ENCODE data around the gene NDEL1. TPM values are rescaled to one million over a fixed set of nuclear protein-coding genes. Genes with fewer than 3 reads are reported as not detected.

NDEL1 gene
- total and polyA plus RNA-seq, 4 donors = 25.2 to 101 (median 55.5) TPM

GRCh38 chr17:8463099-8463498 lies 27.4 kb downstream of the NDEL1 start:
- Histone ChIP-seq H3K27ac (ENCODE audit: low read depth in 1 of 2, low read length in 1 of 2) (no peak overlapping the region), H3K4me1 (ENCODE audit: control insufficient read depth in 5 of 5, insufficient read depth in 5 of 5, low read length in 5 of 5) (peaks cover 0 to 12% (median 0%) of the 10 kb centered on the region in 5 donors), H3K27me3 (ENCODE audit: control insufficient read depth in 3 of 3, insufficient read depth in 3 of 3, low read length in 2 of 3) (no peaks in the 10 kb centered on the region), H3K9ac (ENCODE audit: insufficient read depth in 1 of 2, low read length in 2 of 2) (no peak overlapping the region), H3K4me3 (no peak overlapping the region), H3K9me3 (ENCODE audit: control insufficient read depth in 4 of 4, insufficient read depth in 3 of 4, low read length in 3 of 4) (no peaks in the 10 kb centered on the region), H3K36me3 (ENCODE audit: control insufficient read depth in 4 of 4, insufficient read depth in 4 of 4, low read length in 4 of 4) (peaks cover 37 to 57% (median 45%) of the 10 kb centered on the region in 4 donors)
- no peak for DNase-seq
- TF ChIP-seq, protein P1, sequence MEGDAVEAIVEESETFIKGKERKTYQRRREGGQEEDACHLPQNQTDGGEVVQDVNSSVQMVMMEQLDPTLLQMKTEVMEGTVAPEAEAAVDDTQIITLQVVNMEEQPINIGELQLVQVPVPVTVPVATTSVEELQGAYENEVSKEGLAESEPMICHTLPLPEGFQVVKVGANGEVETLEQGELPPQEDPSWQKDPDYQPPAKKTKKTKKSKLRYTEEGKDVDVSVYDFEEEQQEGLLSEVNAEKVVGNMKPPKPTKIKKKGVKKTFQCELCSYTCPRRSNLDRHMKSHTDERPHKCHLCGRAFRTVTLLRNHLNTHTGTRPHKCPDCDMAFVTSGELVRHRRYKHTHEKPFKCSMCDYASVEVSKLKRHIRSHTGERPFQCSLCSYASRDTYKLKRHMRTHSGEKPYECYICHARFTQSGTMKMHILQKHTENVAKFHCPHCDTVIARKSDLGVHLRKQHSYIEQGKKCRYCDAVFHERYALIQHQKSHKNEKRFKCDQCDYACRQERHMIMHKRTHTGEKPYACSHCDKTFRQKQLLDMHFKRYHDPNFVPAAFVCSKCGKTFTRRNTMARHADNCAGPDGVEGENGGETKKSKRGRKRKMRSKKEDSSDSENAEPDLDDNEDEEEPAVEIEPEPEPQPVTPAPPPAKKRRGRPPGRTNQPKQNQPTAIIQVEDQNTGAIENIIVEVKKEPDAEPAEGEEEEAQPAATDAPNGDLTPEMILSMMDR (IDR thresholded peaks at IDR 0.05; ENCODE audit: control extremely low read depth, extremely low read depth) = no peak
- no peak for ATAC-seq (ENCODE audit: insufficient read depth, low FRiP score)
- 69 to 72% methylated on average over 5 of the region's 5 CpGs for WGBS, 2 donors

- DNase-seq (no peak), ATAC-seq (ENCODE audit: insufficient read depth, low FRiP score) (no peak)
- Histone ChIP-seq H3K4me1 (ENCODE audit: control insufficient read depth in 5 of 5, insufficient read depth in 5 of 5, low read length in 5 of 5) (peaks cover 0 to 14% (median 1%) of the 10 kb centered on the region in 5 donors), H3K36me3 (ENCODE audit: control insufficient read depth in 4 of 4, insufficient read depth in 4 of 4, low read length in 4 of 4) (peaks cover 32 to 53% (median 39%) of the 10 kb centered on the region in 4 donors), H3K27ac (ENCODE audit: low read depth in 1 of 2, low read length in 1 of 2) (no peak overlapping the region), H3K27me3 (ENCODE audit: control insufficient read depth in 3 of 3, insufficient read depth in 3 of 3, low read length in 2 of 3) (no peaks in the 10 kb centered on the region), H3K9ac (ENCODE audit: insufficient read depth in 1 of 2, low read length in 2 of 2) (no peak overlapping the region), H3K4me3 (no peak overlapping the region), H3K9me3 (ENCODE audit: control insufficient read depth in 4 of 4, insufficient read depth in 3 of 4, low read length in 3 of 4) (no peaks in the 10 kb centered on the region)
- 56 to 69% methylated on average over 4 of the region's 4 CpGs for WGBS, 2 donors
- TF ChIP-seq, protein P1 (IDR thresholded peaks at IDR 0.05; ENCODE audit: control extremely low read depth, extremely low read depth) = no peak
Observed at GRCh38 chr17:8464941-8465340, 29.3 kb downstream of the NDEL1 start.

DNA sequence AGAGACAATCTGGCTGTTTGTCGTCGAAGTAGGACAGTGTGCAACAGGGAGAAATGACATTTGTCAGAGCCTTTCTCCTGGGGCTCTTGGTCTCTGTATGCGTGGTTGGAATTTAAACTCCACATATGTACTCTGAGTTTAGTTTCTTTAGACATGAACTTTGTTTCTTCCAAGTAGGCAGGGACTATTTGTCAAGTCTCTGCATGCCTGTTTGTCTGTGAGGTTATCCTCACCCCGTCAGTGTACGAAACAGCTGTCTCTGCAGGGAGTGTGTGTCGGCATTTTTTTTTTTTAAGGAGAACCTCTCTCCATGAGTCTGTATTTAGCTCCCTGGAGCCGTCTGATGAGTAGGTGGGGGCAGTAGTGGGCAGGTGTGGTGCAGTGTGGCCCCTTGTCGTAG lies 29.7 kb downstream of the NDEL1 start:
- Histone ChIP-seq H3K9ac (ENCODE audit: insufficient read depth in 1 of 2, low read length in 2 of 2) (no peak overlapping the region), H3K27me3 (ENCODE audit: control insufficient read depth in 3 of 3, insufficient read depth in 3 of 3, low read length in 2 of 3) (no peaks in the 10 kb centered on the region), H3K27ac (ENCODE audit: low read depth in 1 of 2, low read length in 1 of 2) (no peak overlapping the region), H3K36me3 (ENCODE audit: control insufficient read depth in 4 of 4, insufficient read depth in 4 of 4, low read length in 4 of 4) (peaks cover 30 to 51% (median 35%) of the 10 kb centered on the region in 4 donors), H3K9me3 (ENCODE audit: control insufficient read depth in 4 of 4, insufficient read depth in 3 of 4, low read length in 3 of 4) (no peaks in the 10 kb centered on the region), H3K4me1 (ENCODE audit: control insufficient read depth in 5 of 5, insufficient read depth in 5 of 5, low read length in 5 of 5) (peaks cover 0 to 17% (median 3%) of the 10 kb centered on the region in 5 donors), H3K4me3 (no peak overlapping the region)
- DNase-seq (no peak), ATAC-seq (ENCODE audit: insufficient read depth, low FRiP score) (no peak)
- TF ChIP-seq, protein P1 (IDR thresholded peaks at IDR 0.05; ENCODE audit: control extremely low read depth, extremely low read depth) = no peak
- 69 to 76% methylated on average over 8 of the region's 8 CpGs for WGBS, 2 donors

GRCh38 chr17:8465759-8466158 lies 30.1 kb downstream of the NDEL1 start:
- Histone ChIP-seq H3K36me3 (ENCODE audit: control insufficient read depth in 4 of 4, insufficient read depth in 4 of 4, low read length in 4 of 4) (peaks cover 27 to 53% (median 33%) of the 10 kb centered on the region in 4 donors), H3K9me3 (ENCODE audit: control insufficient read depth in 4 of 4, insufficient read depth in 3 of 4, low read length in 3 of 4) (no peaks in the 10 kb centered on the region), H3K27me3 (ENCODE audit: control insufficient read depth in 3 of 3, insufficient read depth in 3 of 3, low read length in 2 of 3) (no peaks in the 10 kb centered on the region), H3K4me3 (no peak overlapping the region), H3K9ac (ENCODE audit: insufficient read depth in 1 of 2, low read length in 2 of 2) (no peak overlapping the region), H3K4me1 (ENCODE audit: control insufficient read depth in 5 of 5, insufficient read depth in 5 of 5, low read length in 5 of 5) (peaks cover 0 to 17% (median 3%) of the 10 kb centered on the region in 5 donors), H3K27ac (ENCODE audit: low read depth in 1 of 2, low read length in 1 of 2) (no peak overlapping the region)
- 80 to 86% methylated on average over 12 of the region's 12 CpGs for WGBS, 2 donors
- TF ChIP-seq, protein P1 (IDR thresholded peaks at IDR 0.05; ENCODE audit: control extremely low read depth, extremely low read depth) = no peak
- no peak for ATAC-seq (ENCODE audit: insufficient read depth, low FRiP score)
- DNase-seq = no peak
